C4-2B (cell line): ENCODE measurements around the gene EMX2.

ENCODE experiments used
- ZFX ChIP-seq: fragments of 450-650 bp; IDR thresholded peaks from 2 replicates; pipeline ENCODE4 v1.6.1; 2017
- TF ChIP-seq, protein P1 (sequence below): fragments of 450-650 bp; conservative IDR thresholded peaks from 2 replicates; pipeline ENCODE4 v1.5.1; 2017; ENCODE audit warnings: mild to moderate bottlenecking

- TF ChIP-seq, protein P1, sequence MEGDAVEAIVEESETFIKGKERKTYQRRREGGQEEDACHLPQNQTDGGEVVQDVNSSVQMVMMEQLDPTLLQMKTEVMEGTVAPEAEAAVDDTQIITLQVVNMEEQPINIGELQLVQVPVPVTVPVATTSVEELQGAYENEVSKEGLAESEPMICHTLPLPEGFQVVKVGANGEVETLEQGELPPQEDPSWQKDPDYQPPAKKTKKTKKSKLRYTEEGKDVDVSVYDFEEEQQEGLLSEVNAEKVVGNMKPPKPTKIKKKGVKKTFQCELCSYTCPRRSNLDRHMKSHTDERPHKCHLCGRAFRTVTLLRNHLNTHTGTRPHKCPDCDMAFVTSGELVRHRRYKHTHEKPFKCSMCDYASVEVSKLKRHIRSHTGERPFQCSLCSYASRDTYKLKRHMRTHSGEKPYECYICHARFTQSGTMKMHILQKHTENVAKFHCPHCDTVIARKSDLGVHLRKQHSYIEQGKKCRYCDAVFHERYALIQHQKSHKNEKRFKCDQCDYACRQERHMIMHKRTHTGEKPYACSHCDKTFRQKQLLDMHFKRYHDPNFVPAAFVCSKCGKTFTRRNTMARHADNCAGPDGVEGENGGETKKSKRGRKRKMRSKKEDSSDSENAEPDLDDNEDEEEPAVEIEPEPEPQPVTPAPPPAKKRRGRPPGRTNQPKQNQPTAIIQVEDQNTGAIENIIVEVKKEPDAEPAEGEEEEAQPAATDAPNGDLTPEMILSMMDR: no peak
- no peak for TF ChIP-seq ZFX
These were observed 1.7 kb upstream of the EMX2 start for GRCh38 chr10:117540640-117541404.
